ENCODE data around the gene SLC35B1. TPM values are rescaled to one million over a fixed set of nuclear protein-coding genes. Genes with fewer than 3 reads are reported as not detected.
"Not testable (repeated sequence)": the region's sequence is repeated elsewhere in the genome, so short reads cannot be mapped to it uniquely, and the experiment has no call there.

SLC35B1 gene
- total and polyA plus RNA-seq, 2 of the 4 experiments (the other 2 are of a cell fraction), result 66.4 to 86.2 TPM

- H3K4me3 ChIP-seq (ENCODE audit: insufficient read depth, low read depth, low read length); H2BK5ac ChIP-seq (ENCODE audit: low read depth, low read length, poor library complexity, severe bottlenecking); H3K4me1 ChIP-seq (ENCODE audit: control insufficient read depth, insufficient read depth, low read length); H3K14ac ChIP-seq (replicated peaks; ENCODE audit: low read depth, low read length); H2BK15ac ChIP-seq (ENCODE audit: low read depth, low read length); H3K9ac ChIP-seq (ENCODE audit: low read depth, low read length); H3K27ac ChIP-seq (ENCODE audit: insufficient read depth, low read length); H3K56ac ChIP-seq (ENCODE audit: extremely low read depth, insufficient read depth, low read length); H4K5ac ChIP-seq (ENCODE audit: low read depth, low read length); POLR2A ChIA-PET (ENCODE audit: unreplicated experiment); H4K8ac ChIP-seq (ENCODE audit: low read depth in 2 of 2, low read length in 2 of 2); H3K4me2 ChIP-seq (ENCODE audit: low read depth, low read length); H3K4ac ChIP-seq (ENCODE audit: low read depth, low read length); H3K23ac ChIP-seq (ENCODE audit: low read depth, low read length); BruUV-seq (replicated peaks); H2BK120ac ChIP-seq (ENCODE audit: low read depth, low read length); H3K9me3 ChIP-seq (ENCODE audit: control insufficient read depth, insufficient read depth, low read length); H3K36me3 ChIP-seq (ENCODE audit: control insufficient read depth, insufficient read depth, low read length); H3K18ac ChIP-seq (ENCODE audit: low read depth, low read length); H2AFZ ChIP-seq (replicated peaks; ENCODE audit: low read length, poor library complexity); H2AK9ac ChIP-seq (replicated peaks; ENCODE audit: low read depth, low read length, poor library complexity); H3K27me3 ChIP-seq (ENCODE audit: control insufficient read depth, insufficient read depth, low read length); H2BK20ac ChIP-seq (ENCODE audit: low read depth, low read length); DNase-seq; H3K9me1 ChIP-seq (ENCODE audit: insufficient read depth, low read length); in situ Hi-C loops (cut with MboI; ENCODE audit: low sequenced_read_pairs); intact Hi-C loops (cut with micrococcal nuclease); ATAC-seq (ENCODE audit: low read depth); H4K91ac ChIP-seq (ENCODE audit: insufficient read depth, low read depth, low read length); dilution Hi-C loops (cut with HindIII; ENCODE audit: low sequenced_read_pairs, unreplicated experiment); H2AK5ac ChIP-seq (ENCODE audit: low read depth, low read length): not testable (repeated sequence)
- CTCF ChIA-PET, result interaction anchor here (1.1 kb wide), 1 partner anchor 10 kb away, joined by 3 read pairs; no protein-coding TSS in a partner anchor
- WGBS, 2 experiments (ENCODE audit: extremely low coverage in 2 of 2, insufficient read length in 1 of 2), result 100% methylated on average over 2 of the region's 6 CpGs; no CpG with 5 or more reads in 1 of the 2 experiments
- peaks cover 25 to 54% of the 10 kb centered on the region in 2 experiments for H3K79me1 ChIP-seq (ENCODE audit: low read depth in 1 of 2, low read length in 2 of 2)
- H4K20me1 ChIP-seq (ENCODE audit: insufficient read depth, low read length), result peaks cover 37% of the 10 kb centered on the region
These were observed 34.1 kb downstream of the SLC35B1 start for GRCh38 chr17:49673679-49674078.
